BLaER1 treated with 17β-estradiol and CSF1 and Interleukin-3, amounts not matched to agents 10 nM and 100 nM (cell line): ENCODE results near the gene TMEM108.

ENCODE experiments used
- H3K27ac ChIP-seq, 11 experiments: shearing (Covaris generic); formaldehyde crosslinking; 2 replicates each; pipeline ENCODE4 v1.8.1; 2022
- H3K27me3 ChIP-seq, 11 experiments: shearing (Covaris generic); formaldehyde crosslinking; 2 replicates each; pipeline ENCODE4 v1.8.1; 2022
- H3K36me3 ChIP-seq, 11 experiments: shearing (Covaris generic); formaldehyde crosslinking; 2 replicates each; pipeline ENCODE4 v1.8.1; 2022
- H3K4me1 ChIP-seq, 10 experiments: shearing (Covaris generic); formaldehyde crosslinking; 2 replicates each; pipeline ENCODE4 v1.8.1; 2022
- H3K4me2 ChIP-seq, 11 experiments: shearing (Covaris generic); formaldehyde crosslinking; 2 replicates each; pipeline ENCODE4 v1.8.1; 2022
- H3K4me3 ChIP-seq, 10 experiments: shearing (Covaris generic); formaldehyde crosslinking; 2 replicates each; pipeline ENCODE4 v1.8.1; 2022
- H3K9ac ChIP-seq, 11 experiments: shearing (Covaris generic); formaldehyde crosslinking; 2 replicates each; pipeline ENCODE4 v1.8.1; 2022
- H3K9me3 ChIP-seq, 11 experiments: shearing (Covaris generic); formaldehyde crosslinking; replicated peaks in 1 of 11; 2 replicates each; pipeline ENCODE4 v1.8.1; 2022
- H4K20me1 ChIP-seq, 11 experiments: shearing (Covaris generic); formaldehyde crosslinking; 2 replicates each; pipeline ENCODE4 v1.8.1; 2022
- Cebpa-rat ChIP-seq, 11 experiments: shearing (Covaris generic); IDR thresholded peaks; 2 replicates each; pipeline ENCODE4 v1.8.1; 2022

TMEM108 gene

GRCh38 chr3:133049491-133049890, 11.3 kb downstream of the TMEM108 start:
- H3K27me3 ChIP-seq = no peaks in the 10 kb centered on the region
- H3K4me2 ChIP-seq = no peak overlapping the region
- no peaks in the 10 kb centered on the region for H3K9me3 ChIP-seq
- no peaks in the 10 kb centered on the region for H3K36me3 ChIP-seq
- no peak for TF ChIP-seq Cebpa-rat (IDR thresholded peaks at IDR 0.05)
- no peak overlapping the region for H3K9ac ChIP-seq
- H3K27ac ChIP-seq = no peak overlapping the region
- no peaks in the 10 kb centered on the region for H3K4me1 ChIP-seq
- no peak overlapping the region for H3K4me3 ChIP-seq
- H4K20me1 ChIP-seq = no peaks in the 10 kb centered on the region

- Histone ChIP-seq H3K4me3 (no peak overlapping the region), H3K4me1 (no peaks in the 10 kb centered on the region), H3K4me2 (no peak overlapping the region), H3K27me3 (no peaks in the 10 kb centered on the region), H4K20me1 (no peaks in the 10 kb centered on the region), H3K9ac (no peak overlapping the region), H3K27ac (no peak overlapping the region), H3K9me3 (no peaks in the 10 kb centered on the region), H3K36me3 (no peaks in the 10 kb centered on the region)
- TF ChIP-seq Cebpa-rat (IDR thresholded peaks at IDR 0.05) = no peak
Measured at GRCh38 chr3:133050891-133051290, 12.7 kb downstream of the TMEM108 start.

- TF ChIP-seq Cebpa-rat (IDR thresholded peaks at IDR 0.05) = no peak
- H3K4me2 ChIP-seq = no peak overlapping the region
- no peaks in the 10 kb centered on the region for H3K4me1 ChIP-seq
- H3K36me3 ChIP-seq = no peaks in the 10 kb centered on the region
- H3K4me3 ChIP-seq = no peak overlapping the region
- no peaks in the 10 kb centered on the region for H4K20me1 ChIP-seq
- H3K9ac ChIP-seq = no peak overlapping the region
- H3K9me3 ChIP-seq = no peaks in the 10 kb centered on the region
- no peaks in the 10 kb centered on the region for H3K27me3 ChIP-seq
- no peak overlapping the region for H3K27ac ChIP-seq
Measured at GRCh38 chr3:133053532-133053931, 15.3 kb downstream of the TMEM108 start.

GRCh38 chr3:133054586-133054985, 16.4 kb downstream of the TMEM108 start:
- H3K4me3 ChIP-seq = no peak overlapping the region
- H4K20me1 ChIP-seq = no peaks in the 10 kb centered on the region
- H3K36me3 ChIP-seq = no peaks in the 10 kb centered on the region
- H3K4me1 ChIP-seq = no peaks in the 10 kb centered on the region
- H3K9ac ChIP-seq = no peak overlapping the region
- H3K4me2 ChIP-seq = no peak overlapping the region
- no peaks in the 10 kb centered on the region for H3K27me3 ChIP-seq
- TF ChIP-seq Cebpa-rat (IDR thresholded peaks at IDR 0.05) = no peak
- H3K9me3 ChIP-seq = no peaks in the 10 kb centered on the region
- H3K27ac ChIP-seq = no peak overlapping the region

- Histone ChIP-seq H3K9ac (no peak overlapping the region), H3K27me3 (no peaks in the 10 kb centered on the region), H4K20me1 (no peaks in the 10 kb centered on the region), H3K4me3 (no peak overlapping the region), H3K36me3 (no peaks in the 10 kb centered on the region), H3K27ac (no peak overlapping the region), H3K4me2 (no peak overlapping the region), H3K4me1 (no peaks in the 10 kb centered on the region), H3K9me3 (no peaks in the 10 kb centered on the region)
- TF ChIP-seq Cebpa-rat (IDR thresholded peaks at IDR 0.05) = no peak
Measured at GRCh38 chr3:133055339-133055738, 17.1 kb downstream of the TMEM108 start.

GRCh38 chr3:133058243-133058642, 20.1 kb downstream of the TMEM108 start:
- Histone ChIP-seq H4K20me1 (no peaks in the 10 kb centered on the region), H3K27me3 (no peaks in the 10 kb centered on the region), H3K27ac (no peak overlapping the region), H3K9me3 (no peaks in the 10 kb centered on the region), H3K36me3 (no peaks in the 10 kb centered on the region), H3K9ac (no peak overlapping the region), H3K4me3 (no peak overlapping the region), H3K4me2 (no peak overlapping the region), H3K4me1 (no peaks in the 10 kb centered on the region)
- TF ChIP-seq Cebpa-rat (IDR thresholded peaks at IDR 0.05) = no peak

- Histone ChIP-seq H3K9ac (no peak overlapping the region), H3K27ac (no peak overlapping the region), H3K9me3 (no peaks in the 10 kb centered on the region), H4K20me1 (no peaks in the 10 kb centered on the region), H3K36me3 (no peaks in the 10 kb centered on the region), H3K4me1 (no peaks in the 10 kb centered on the region), H3K4me2 (no peak overlapping the region), H3K4me3 (no peak overlapping the region), H3K27me3 (no peaks in the 10 kb centered on the region)
- no peak for TF ChIP-seq Cebpa-rat (IDR thresholded peaks at IDR 0.05)
Measured at GRCh38 chr3:133058831-133059230, 20.6 kb downstream of the TMEM108 start.

GRCh38 chr3:133065193-133065961, 27.2 kb downstream of the TMEM108 start:
- Histone ChIP-seq H3K4me1 (no peaks in the 10 kb centered on the region), H3K27me3 (no peaks in the 10 kb centered on the region), H3K9me3 (no peaks in the 10 kb centered on the region), H3K9ac (no peak overlapping the region), H3K36me3 (no peaks in the 10 kb centered on the region), H3K27ac (no peak overlapping the region), H4K20me1 (no peaks in the 10 kb centered on the region), H3K4me3 (no peak overlapping the region), H3K4me2 (no peak overlapping the region)
- TF ChIP-seq Cebpa-rat (IDR thresholded peaks at IDR 0.05) = no peak

- Histone ChIP-seq H3K4me1 (no peaks in the 10 kb centered on the region), H3K9ac (no peak overlapping the region), H3K27me3 (no peaks in the 10 kb centered on the region), H3K36me3 (no peaks in the 10 kb centered on the region), H3K4me3 (no peak overlapping the region), H3K4me2 (no peak overlapping the region), H3K9me3 (no peaks in the 10 kb centered on the region), H3K27ac (no peak overlapping the region), H4K20me1 (no peaks in the 10 kb centered on the region)
- TF ChIP-seq Cebpa-rat (IDR thresholded peaks at IDR 0.05) = no peak
Measured at GRCh38 chr3:133066026-133066425, 27.8 kb downstream of the TMEM108 start.

- no peaks in the 10 kb centered on the region for H3K36me3 ChIP-seq
- H3K27me3 ChIP-seq = no peaks in the 10 kb centered on the region
- H3K4me3 ChIP-seq = no peak overlapping the region
- H3K9me3 ChIP-seq = no peaks in the 10 kb centered on the region
- no peak overlapping the region for H3K4me2 ChIP-seq
- TF ChIP-seq Cebpa-rat (IDR thresholded peaks at IDR 0.05) = no peak
- no peak overlapping the region for H3K9ac ChIP-seq
- no peaks in the 10 kb centered on the region for H3K4me1 ChIP-seq
- H4K20me1 ChIP-seq = no peaks in the 10 kb centered on the region
- H3K27ac ChIP-seq = no peak overlapping the region
Measured at GRCh38 chr3:133069556-133070286, 31.5 kb downstream of the TMEM108 start.
